A549 treated with AZD2906 at 1 μM for 4 hours (cell line): Measurements from ENCODE around the gene THY1. TPM values are rescaled to one million over a fixed set of nuclear protein-coding genes. Genes with fewer than 3 reads are reported as not detected.

ENCODE experiments used
- total RNA-seq: library from RNA; stranded (reverse); fragments of 200-300 nt; extraction: Qiagen RNA extraction; gene quantifications from 5 replicates; pipeline ENCODE4 v1.2.3, GENCODE V29; 2022

Gene THY1
- total RNA-seq = 13.3 to 23.6 TPM (median 16.1 TPM) in 5 replicates

GRCh38 chr11:119422809-119423508 lies at the start of gene THY1:
THY1 (minus strand) TSS chr11:119423172; CDS start chr11:119420905, 2,267 bp downstream.

GRCh38 chr11:119381181-119381988 lies 41.6 kb downstream of the THY1 start, which contains the start of gene USP2:
USP2 (minus strand) TSS chr11:119381690; CDS start chr11:119373480, 8,210 bp downstream.

Other genes with a start within 250 kb of the THY1 start
- gene NHERF4, start 237.7 kb downstream of the THY1 start, total RNA-seq = 0.06 to 0.20 TPM (median 0.14 TPM) in 5 replicates
- 5.8 to 8.9 TPM (median 7.6 TPM) in 5 replicates for gene CBL, start 216.8 kb downstream of the THY1 start, total RNA-seq
- gene MCAM, start 106.0 kb downstream of the THY1 start, total RNA-seq = 10.4 to 12.7 TPM (median 11.5 TPM) in 5 replicates
- gene RNF26, start 88.6 kb downstream of the THY1 start, total RNA-seq = 31.1 to 39.1 TPM (median 36.8 TPM) in 5 replicates
- not detected in 5 replicates for gene C1QTNF5, start 82.3 kb downstream of the THY1 start, total RNA-seq
- not detected in 5 replicates for gene MFRP, start 76.5 kb downstream of the THY1 start, total RNA-seq
- gene USP2, start 41.5 kb downstream of the THY1 start, total RNA-seq = 1.0 to 1.9 TPM (median 1.2 TPM) in 5 replicates